ENCODE data around the gene ITPR2.

The ITPR2 gene

DNA sequence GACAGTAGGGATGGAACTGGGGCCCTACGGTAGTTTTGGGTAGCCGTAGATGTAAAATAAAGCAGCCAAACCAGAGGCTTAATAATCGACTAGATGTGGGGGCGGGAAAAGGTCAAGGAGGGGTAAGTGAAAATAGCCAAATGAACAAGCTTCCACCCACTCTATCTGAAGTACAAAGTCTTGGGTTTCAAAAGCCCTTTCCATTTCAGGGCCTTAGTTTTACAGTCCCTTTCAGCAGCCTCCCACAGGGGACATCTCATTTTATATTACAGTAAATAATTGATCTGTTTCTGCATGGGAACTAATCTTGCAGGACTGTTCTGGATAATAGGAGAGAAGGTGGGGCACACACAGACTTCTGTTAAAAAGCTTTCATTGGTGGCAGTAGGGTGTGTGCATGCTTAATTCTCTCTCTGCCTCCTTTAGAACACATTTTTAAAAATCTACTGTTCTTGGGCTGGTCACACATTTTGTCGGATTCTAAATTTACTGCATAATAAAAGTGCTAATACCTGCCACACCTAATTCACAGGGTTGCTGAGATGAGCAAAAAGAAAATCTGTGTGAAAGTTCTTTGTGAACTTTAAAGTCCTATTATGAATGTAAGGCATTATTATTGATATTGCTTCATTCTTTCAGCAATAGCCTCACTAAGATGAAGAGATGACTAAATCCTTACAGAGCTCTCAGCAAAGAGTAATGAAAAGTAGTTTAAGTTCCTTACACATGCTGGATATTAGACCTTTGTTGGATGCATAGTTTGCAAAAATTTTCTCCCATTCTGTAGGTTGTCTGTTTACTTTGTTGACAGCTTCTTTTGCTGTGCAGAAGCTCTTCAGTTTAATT, 104.6 kb downstream of the ITPR2 start:
- no peak for DNase-seq

DNA sequence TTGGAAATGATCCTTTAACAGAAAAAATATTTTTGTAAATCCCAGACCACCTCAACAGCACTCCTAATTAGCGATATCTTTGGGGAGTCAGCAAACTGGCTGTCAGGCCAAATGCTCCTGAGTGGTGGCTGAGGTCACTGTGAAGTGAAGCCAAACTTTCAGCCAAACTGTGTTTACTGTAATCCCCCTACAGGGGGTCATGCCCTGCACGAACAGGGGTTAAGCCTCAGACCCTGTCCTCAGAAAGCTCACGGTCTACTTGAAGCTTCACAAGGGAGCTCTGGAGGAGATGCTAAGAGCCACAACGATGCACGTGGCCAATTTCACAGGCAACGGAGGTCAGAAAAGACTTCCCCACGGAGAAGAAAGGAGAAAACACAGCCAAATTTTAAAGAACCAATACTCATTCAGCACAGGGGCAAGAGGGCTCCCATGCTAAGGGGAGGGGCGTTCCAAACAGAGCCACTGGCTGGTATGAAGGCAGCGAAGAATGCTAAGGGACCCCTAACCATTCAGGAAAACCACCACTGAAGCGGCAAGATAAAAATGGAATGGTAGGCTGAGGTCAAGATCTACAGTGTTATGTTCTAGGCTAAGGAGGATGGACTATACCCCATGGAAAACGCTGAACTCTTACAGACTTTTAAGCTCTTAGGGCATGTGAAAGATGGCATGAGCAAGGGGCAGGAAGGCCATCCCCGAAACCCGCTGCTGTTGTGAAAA, 105.4 kb downstream of the ITPR2 start:
- DNase-seq, result no peak

DNA sequence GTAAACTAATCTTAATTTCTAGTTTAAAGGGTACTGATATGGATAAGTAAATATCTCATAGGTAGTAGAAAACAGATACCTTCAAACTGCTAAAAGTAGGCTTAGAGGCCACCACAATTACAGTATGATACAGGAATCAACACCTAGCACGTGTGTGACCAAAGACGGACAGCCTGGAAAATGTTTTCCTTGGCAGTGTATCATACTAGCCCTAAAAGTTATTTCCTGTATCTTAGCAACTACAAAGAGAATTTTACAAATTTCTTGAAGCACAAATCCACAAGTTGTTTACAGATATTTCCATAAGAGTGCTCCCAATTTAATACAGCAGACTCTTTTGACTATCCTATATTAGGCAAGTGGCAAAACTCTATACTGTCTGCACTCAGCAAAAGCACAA, 106.0 kb downstream of the ITPR2 start:
- no peak for DNase-seq

DNA sequence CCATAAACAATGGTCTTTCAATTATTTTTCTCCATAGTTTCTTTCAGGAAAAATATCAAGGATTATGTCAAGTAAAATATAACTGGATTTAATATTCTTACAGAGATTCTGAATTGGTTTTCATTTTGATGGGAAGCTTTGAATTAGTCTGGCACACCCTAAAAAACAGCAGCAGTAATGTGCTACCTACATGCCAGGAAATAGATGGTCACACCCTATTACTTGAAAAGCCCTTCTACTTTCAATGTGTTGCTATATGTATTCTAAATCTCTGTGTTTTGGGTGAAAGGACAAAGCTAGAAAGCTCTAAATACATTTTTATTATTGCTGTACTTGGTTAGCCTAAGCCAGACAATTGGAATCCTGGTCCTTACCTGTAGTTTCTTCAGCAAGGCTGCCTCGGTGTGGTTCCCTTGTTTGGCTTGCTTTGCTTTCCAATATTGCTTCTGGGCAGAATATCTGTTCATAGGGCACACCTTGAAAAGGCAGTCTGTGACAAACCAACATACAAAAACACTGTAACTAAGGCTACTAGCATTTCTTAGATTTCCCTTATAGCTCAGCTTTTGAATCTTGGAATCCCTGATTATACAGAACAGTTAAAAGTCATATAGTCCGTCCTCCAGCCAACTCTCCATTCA, 107.6 kb downstream of the ITPR2 start:
- DNase-seq, result no peak

DNA sequence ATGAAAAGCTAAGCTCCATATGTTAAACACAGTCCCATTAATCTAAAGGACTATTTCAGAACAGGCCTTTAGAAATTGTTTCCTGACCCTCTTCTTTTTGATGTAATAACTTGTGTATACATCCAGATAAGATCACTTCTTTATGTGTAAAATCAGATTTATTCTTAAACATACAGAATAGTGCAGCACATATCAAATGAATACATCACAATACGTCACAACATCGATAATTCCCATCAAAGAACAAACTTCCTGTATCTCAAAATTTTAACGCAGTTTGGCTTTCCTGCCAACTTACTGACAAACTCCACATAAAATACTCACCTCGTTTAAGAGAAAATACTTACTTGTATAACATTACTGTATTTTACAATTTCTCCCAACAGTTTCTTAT, 108.7 kb downstream of the ITPR2 start:
- DNase-seq, result no peak

DNA sequence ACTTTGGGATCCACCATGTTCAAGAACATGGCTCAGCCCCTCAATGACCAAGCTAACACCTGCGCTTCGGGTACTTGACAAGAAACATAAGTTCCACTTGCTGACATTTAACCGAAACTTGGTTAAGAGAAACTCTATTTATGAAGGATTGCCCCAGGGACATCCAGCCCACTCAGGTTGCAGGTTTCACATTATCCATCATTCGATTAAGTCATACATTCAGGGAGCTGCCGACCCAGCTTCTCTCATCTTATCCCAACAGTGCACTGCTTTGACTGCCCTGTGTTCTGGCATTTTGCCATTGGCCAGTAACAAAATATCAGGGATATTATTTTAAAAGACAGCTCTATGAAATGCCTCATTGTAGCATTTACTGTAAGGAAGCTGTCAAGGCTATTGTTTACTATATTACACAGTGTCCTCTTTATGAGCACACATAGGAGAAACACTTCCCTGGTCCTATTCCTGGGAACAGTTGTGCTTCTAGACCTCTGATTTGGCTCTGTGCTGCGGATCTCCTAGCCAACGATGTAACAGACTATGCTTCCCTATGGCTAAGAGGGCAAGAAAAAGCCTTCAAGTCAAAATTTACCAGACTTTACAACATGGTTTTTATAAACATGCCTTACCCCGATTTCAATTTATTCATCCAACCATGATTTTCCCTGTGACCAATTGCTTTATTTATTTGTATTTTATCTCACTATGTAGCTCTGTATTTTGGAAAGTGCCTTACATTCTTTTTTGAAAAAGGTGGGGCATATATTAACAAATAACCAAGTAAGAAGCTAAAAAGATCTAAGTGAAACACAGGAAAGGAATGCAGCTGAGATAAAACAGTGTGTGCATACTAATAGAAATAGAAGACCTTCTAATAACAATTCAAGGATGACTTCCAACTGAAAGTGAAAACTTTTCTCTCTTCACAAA, 109.3 kb downstream of the ITPR2 start:
- DNase-seq, result no peak

DNA sequence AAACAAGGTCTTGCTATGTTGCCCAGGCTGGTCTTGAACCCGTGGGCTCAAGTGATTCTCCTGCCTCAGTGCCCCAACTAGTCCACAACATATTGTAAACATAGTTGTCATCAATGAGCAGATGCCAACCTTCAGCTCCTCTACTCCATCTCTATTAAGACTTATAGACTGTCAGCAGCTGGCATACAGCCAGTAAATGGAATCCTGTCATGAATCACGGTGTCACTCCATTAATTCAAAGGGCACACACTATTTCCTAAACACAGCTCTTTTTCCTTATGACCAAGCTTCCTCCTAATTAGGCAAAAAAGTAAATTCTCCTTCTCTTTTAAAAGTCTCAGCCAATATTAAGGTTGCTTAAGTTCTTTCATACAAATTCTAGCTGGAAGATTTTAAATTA, 111.2 kb downstream of the ITPR2 start:
- no peak for DNase-seq

- DNase-seq, result no peak
Measured at GRCh38 chr12:26719852-26720251, 113.1 kb downstream of the ITPR2 start.

GRCh38 chr12:26717757-26718156, 115.2 kb downstream of the ITPR2 start:
- no peak for DNase-seq

- DNase-seq, result no peak
Measured at GRCh38 chr12:26715232-26715631, 117.8 kb downstream of the ITPR2 start.

DNA sequence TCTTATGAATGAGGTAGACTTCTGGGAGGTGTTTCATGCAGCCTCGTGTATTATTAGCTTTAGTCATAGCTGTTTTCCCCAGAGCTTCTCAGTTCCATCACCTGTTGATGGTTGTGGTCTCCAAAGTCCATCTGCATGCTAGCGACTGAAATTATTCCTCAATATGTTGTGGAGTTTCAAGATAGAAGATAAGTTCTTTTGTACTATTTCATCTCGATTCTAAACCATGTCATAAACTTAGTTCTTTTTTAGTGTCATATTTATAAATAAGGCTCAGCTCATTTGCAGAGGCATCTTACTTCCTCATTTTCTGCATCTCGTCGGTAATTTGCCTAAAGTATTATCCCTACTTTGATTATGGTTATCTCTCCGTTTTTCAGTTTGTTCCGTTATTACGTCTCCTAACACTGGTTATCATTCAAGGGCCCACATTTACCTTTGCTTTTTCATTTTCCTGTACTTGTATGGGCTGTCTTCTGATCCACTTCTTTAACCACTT, 119.1 kb downstream of the ITPR2 start:
- DNase-seq, result no peak

DNA sequence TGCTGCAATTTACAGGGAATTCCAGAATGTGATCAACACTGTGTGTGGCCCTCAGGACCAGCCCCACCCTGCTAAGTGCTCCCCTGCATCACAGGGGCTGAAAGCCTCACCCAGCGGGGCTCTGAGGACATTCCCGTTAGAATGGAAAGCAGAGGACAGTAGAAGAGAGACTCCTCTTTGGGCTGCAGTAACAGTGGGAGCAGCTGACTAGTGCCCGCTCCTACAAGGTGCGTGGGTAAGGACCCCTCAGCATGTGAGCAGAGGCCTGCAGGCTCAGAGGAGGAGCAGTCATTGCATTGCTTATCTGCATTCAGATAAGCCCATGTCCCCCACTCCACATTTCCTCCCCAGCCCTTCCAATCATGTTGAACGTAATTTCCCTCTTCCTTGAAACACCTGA, 120.1 kb downstream of the ITPR2 start:
- DNase-seq, result no peak

- no peak for DNase-seq
Measured at GRCh38 chr12:26711569-26711968, 121.4 kb downstream of the ITPR2 start.

- no peak for DNase-seq
Measured at GRCh38 chr12:26711072-26711471, 121.9 kb downstream of the ITPR2 start.

DNA sequence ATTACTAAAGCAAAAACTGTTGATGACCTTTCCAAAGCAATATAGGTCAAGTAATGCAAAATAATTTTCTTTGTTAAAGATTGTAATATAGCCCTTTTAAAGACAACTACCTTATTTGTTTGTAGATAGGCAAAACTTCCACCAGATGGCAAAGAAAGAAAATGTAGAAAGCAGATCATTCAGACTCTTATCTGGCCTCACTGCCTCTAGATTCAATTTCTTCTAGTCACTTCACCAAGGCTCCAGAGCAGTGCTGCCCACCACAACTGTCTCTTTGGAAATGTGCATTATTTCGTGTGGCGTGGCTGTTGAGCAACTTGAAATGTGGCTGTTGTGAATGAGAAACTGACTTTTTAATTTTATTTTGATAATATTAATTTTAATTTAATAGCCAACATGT, 127.1 kb downstream of the ITPR2 start:
- DNase-seq, result no peak

DNA sequence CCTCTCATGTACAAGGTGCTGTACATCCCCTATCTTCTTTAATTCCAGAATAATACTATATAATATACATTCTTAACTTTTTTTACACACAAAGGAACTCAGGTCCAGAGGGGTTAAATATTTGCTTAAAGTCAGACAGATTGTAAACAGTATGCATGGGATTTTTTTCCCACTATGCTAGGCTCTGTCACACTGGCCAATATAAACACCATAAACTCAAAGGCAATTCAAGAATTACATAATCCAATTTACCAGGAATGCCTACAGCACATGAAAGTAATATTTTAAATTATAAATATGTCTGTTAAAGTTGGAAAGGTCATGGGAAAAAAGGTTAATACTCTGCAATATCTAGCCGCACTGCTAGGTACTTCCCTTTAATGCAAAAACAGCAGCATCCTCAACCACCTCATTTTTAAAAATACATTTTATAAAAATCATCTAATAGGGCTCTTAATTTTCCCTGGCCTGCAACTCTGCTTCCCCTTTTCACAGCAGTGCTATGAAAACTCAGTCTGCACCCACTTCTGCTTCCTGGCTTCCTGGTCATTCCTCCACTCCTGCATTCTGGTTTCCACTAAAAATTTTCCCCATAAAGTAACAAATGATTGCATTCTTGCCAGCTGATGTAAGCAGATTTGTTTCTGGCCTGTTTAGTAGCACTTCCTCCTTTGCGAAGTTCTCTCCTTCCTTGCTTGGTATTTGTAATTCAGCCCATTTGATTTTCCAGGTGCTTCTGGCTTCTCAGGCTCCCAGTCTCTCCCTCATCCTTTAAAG, 128.1 kb downstream of the ITPR2 start:
- no peak for DNase-seq

DNA sequence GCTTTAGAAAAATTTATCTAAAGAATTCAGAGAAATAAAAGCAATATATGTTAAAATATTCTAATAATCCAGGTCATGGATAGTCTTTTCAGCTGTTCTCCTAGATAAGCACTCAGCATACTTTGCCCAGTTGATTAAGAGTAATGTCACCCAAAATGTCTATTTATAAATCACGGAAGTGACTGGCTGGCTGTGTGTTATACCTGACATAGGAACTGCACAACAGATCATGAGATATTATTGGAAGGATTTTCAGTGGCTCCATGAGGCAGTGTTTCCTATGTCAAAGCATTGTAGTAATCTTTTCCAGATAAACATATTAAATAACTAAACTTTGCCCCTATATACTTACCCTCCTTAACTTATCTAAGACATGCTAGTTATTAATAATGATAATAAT, 128.8 kb downstream of the ITPR2 start:
- no peak for DNase-seq

GRCh38 chr12:26702741-26703140, 130.3 kb downstream of the ITPR2 start:
- DNase-seq, result no peak

GRCh38 chr12:26701604-26702215, 131.3 kb downstream of the ITPR2 start:
- no peak for DNase-seq

DNA sequence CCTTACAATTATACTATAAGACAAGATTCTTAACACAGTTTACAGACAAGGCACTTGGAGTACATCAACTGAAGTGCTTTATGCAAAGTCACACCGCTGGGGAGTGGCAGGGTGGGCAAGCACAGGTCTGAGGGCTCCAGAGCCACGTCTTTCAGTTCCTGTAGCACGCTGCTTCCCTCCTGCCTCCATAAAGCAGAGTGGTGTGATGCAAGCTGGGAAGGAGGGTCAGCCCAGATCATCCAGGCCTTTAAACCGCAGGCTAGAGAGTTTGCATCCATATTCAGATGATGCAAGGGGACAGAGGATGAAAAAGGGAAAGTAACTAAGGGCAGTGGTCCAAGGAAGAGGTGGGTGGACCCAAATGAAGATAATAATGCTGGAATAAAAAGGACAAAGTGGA, 132.6 kb downstream of the ITPR2 start:
- no peak for DNase-seq

- DNase-seq, result no peak
Measured at GRCh38 chr12:26699237-26699636, 133.8 kb downstream of the ITPR2 start.
